Measurements from ENCODE around the gene IL32.

- TF ChIP-seq SIN3A (IDR thresholded peaks at IDR 0.05; ENCODE audit: borderline replicate concordance, insufficient read depth, low read length) (no peak), REST (IDR thresholded peaks at IDR 0.05; ENCODE audit: insufficient read depth in 1 of 2, low read depth in 2 of 2, low read length in 2 of 2) (no peak)
Observed at GRCh38 chr16:3118204-3118790, 52.9 kb downstream of the IL32 start.

Measured in PFSK-1 (cell line).